OCI-LY3 (cell line): Measurements from ENCODE around the gene ZNF57.
"Not testable (repeated sequence)": the region's sequence is repeated elsewhere in the genome, so short reads cannot be mapped to it uniquely, and the experiment has no call there.

Experiments
- CTCF ChIP-seq: fragments of 200-600, 300-600 bp; sonication (generic); IDR thresholded peaks from 2 replicates; pipeline ENCODE4 v1.5.1; 2014; ENCODE audit warnings: antibody characterized with exemption, low read length, low read depth
- EZH2phosphoT487 ChIP-seq: fragments of 200-600 bp; shearing (Covaris generic); IDR thresholded peaks from 2 replicates; pipeline ENCODE4 v1.6.1; 2018; ENCODE audit warnings: antibody characterized with exemption, mixed run types, low read depth

- not testable (repeated sequence) for TF ChIP-seq CTCF, EZH2phosphoT487
Measured at GRCh38 chr19:2890531-2890930, 10.2 kb upstream of the ZNF57 start.
